Thyroid gland (tissue), 4 donors: ENCODE data around the gene STOM. TPM values are rescaled to one million over a fixed set of nuclear protein-coding genes. Genes with fewer than 3 reads are reported as not detected.

Experiments used
- DNase-seq, 2 donors: peaks; one replicate each; pipeline ENCODE4 v3.0.0-alpha.2; 2019
- H3K27ac ChIP-seq, 3 donors: fragments of 200-600 bp; sonication (generic); 1 replicate in 2 of 3; 2 replicates in 1 of 3; pipeline ENCODE4 v1.5.1; 2016 to 2019; ENCODE audit warnings: mild to moderate bottlenecking in 1 of 3, moderate library complexity in 1 of 3
- H3K27me3 ChIP-seq: fragments of 200-600 bp; sonication (generic); one replicate; pipeline ENCODE4 v1.5.1; 2019
- H3K36me3 ChIP-seq, 2 donors: fragments of 200-600 bp; sonication (generic); one replicate each; pipeline ENCODE4 v1.5.1; 2016 to 2019
- H3K4me1 ChIP-seq, 2 donors: fragments of 200-600 bp; sonication (generic); one replicate each; pipeline ENCODE4 v1.5.1; 2017 to 2019
- H3K4me3 ChIP-seq, 3 donors: fragments of 200-600 bp; sonication (generic); replicated peaks in 1 of 3; 1 replicate in 2 of 3; 2 replicates in 1 of 3; pipeline ENCODE4 v1.5.1; 2016; ENCODE audit warnings: mild to moderate bottlenecking in 1 of 3
- H3K9me3 ChIP-seq: fragments of 200-600 bp; sonication (generic); one replicate; pipeline ENCODE4 v1.5.1; 2017
- POLR2A ChIP-seq, 2 donors: fragments of 450-650 bp; IDR thresholded peaks; one replicate each; pipeline ENCODE4 v1.6.1; 2017; ENCODE audit warnings: antibody characterized with exemption in 2 of 2, mild to moderate bottlenecking in 2 of 2, moderate library complexity in 1 of 2
- WGBS, 2 donors: methylation state at CpG; one replicate each; pipeline ENCODE4 v1.1.5; 2017; 5-methylcytosine and 5-hydroxymethylcytosine counted together
- intact Hi-C: fragments of 100-400 bp; cut with DNase I; formaldehyde crosslinking; loops from one replicate; pipeline ENCODE4 v1.15.1; 2023
- total RNA-seq, 4 donors: library from RNA; depleted of rRNA; stranded (reverse); fragments of >200 nt; gene quantifications; one replicate each; pipeline ENCODE4 v1.2.3, GENCODE V29; 2016
- TF ChIP-seq, protein P1 (sequence below), 6 experiments: fragments of 200-600 bp in 3 of 6; fragments of 450-650 bp in 3 of 6; sonication (generic) in 3 of 6; IDR thresholded peaks; one replicate each; pipeline ENCODE4 v1.5.1; 2016 to 2019; ENCODE audit warnings: antibody characterized with exemption in 6 of 6, mild to moderate bottlenecking in 2 of 6, inconsistent platforms in 1 of 6, moderate library complexity in 1 of 6

Gene STOM
- total RNA-seq, 4 donors from 2014 or later: 104 to 275 (median 142) TPM

DNA sequence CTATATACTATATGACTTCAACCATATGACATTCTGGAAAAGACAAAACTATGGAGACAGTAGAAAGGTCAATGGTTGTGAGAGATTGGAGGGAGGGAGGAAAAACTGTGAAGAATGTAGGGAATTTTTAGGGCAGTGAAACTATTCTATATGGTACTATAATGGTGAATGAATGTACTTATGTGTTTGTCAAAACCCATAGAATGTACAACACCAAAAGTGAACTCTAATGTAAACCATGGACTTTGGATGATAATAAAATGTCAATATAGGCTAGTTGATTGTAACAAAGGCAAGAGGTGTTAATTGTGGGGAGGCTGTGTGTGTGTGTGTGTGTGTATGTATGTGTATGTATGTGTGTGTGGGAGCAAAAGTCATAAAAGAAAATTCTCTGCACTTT, 10.8 kb upstream of the STOM start:
- Histone ChIP-seq H3K27me3 (no peaks in the 10 kb centered on the region), H3K4me3 (no peak overlapping the region), H3K27ac (no peak overlapping the region), H3K9me3 (no peaks in the 10 kb centered on the region), H3K36me3 (no peaks in the 10 kb centered on the region), H3K4me1 (peaks cover 0 to 7% of the 10 kb centered on the region in 2 donors)
- no peak for DNase-seq
- TF ChIP-seq POLR2A (IDR thresholded peaks at IDR 0.05): no peak
- TF ChIP-seq, protein P1, sequence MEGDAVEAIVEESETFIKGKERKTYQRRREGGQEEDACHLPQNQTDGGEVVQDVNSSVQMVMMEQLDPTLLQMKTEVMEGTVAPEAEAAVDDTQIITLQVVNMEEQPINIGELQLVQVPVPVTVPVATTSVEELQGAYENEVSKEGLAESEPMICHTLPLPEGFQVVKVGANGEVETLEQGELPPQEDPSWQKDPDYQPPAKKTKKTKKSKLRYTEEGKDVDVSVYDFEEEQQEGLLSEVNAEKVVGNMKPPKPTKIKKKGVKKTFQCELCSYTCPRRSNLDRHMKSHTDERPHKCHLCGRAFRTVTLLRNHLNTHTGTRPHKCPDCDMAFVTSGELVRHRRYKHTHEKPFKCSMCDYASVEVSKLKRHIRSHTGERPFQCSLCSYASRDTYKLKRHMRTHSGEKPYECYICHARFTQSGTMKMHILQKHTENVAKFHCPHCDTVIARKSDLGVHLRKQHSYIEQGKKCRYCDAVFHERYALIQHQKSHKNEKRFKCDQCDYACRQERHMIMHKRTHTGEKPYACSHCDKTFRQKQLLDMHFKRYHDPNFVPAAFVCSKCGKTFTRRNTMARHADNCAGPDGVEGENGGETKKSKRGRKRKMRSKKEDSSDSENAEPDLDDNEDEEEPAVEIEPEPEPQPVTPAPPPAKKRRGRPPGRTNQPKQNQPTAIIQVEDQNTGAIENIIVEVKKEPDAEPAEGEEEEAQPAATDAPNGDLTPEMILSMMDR (IDR thresholded peaks at IDR 0.05): no peak
- intact Hi-C loops: no loop called here

DNA sequence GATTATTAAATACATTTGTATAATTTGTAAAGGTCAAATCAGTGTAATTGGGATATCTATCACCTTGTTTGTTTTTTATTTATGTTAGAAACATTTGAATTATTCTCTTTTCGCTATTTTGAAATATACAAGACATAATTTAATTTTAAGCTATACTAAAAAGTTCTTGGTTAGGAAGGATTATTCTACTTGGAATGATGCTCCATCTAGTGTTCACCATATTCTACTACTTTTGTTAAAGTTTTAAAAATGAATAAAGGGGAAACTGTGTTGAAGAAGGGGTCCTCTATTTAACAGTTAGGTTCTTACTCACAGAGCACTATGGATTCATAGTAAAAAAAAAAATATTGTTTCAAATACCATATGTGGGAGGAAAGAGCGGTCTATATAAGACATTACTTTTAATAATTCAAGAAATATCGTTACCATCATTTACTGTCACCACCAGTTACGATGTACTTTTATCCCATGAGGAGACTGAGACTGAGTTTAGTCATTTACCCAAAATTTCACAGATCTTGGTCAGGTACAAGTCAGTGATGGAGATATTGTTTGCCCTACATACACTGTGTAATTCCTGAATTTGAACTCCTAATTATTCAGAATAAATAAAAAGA, 6.3 kb upstream of the STOM start:
- Histone ChIP-seq H3K4me3 (no peak overlapping the region), H3K36me3 (no peaks in the 10 kb centered on the region), H3K27me3 (no peaks in the 10 kb centered on the region), H3K9me3 (no peaks in the 10 kb centered on the region), H3K4me1 (peaks cover 0 to 19% of the 10 kb centered on the region in 2 donors), H3K27ac (no peak overlapping the region)
- DNase-seq: no peak
- intact Hi-C loops: no loop called here
- 89% methylated on average over 4 of the region's 4 CpGs for WGBS, 2 donors
- TF ChIP-seq, protein P1 (IDR thresholded peaks at IDR 0.05): peak in 3 of 6 experiments; percentile 41 to 56 (median 50)
- no peak for TF ChIP-seq POLR2A (IDR thresholded peaks at IDR 0.05)

DNA sequence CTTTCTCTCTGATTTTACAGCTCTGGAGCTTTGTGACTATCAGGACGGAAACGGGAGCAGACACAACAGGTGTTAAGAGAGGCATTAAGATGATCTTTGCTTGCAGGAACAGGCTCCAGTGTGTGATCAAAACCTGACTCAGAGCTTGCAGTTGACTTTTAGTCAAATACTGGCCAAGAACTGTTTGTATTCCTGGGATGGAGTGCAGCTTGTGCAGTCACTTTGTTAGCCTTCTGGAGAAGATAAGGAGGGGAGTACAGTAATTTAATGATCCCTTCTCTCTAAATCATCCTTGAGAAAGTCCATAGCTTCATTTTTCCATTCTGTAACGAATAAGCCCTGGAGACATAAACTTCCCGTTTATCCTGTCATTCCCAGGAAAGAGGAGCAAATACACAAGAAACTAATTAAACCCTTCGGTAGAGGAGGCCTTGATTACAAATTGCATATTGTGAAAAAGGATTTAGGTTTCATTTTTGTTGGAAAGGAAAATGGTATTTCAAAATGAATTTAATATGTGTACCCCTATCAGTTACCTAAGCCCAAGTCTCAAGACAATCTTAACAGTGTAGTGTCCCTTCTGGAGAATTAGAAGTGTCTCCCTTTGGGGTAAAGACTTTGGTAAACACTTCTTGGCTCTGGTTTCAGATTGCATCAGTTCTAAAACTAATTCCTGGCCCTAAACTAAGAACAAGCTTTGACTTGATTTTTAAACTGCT, 3.1 kb upstream of the STOM start:
- no peak for DNase-seq
- H3K27ac ChIP-seq: peak overlapping the region in 2 of 3 donors; percentile 54 to 93
- no peak overlapping the region for H3K4me3 ChIP-seq
- H3K9me3 ChIP-seq: no peaks in the 10 kb centered on the region
- intact Hi-C loops: no loop called here
- no peaks in the 10 kb centered on the region for H3K27me3 ChIP-seq
- H3K4me1 ChIP-seq: peaks cover 12 to 29% of the 10 kb centered on the region in 2 donors
- TF ChIP-seq, protein P1 (IDR thresholded peaks at IDR 0.05): no peak
- TF ChIP-seq POLR2A (IDR thresholded peaks at IDR 0.05): no peak
- WGBS, 2 donors: 54 to 55% methylated on average over 5 of the region's 5 CpGs
- H3K36me3 ChIP-seq: no peaks in the 10 kb centered on the region

DNA sequence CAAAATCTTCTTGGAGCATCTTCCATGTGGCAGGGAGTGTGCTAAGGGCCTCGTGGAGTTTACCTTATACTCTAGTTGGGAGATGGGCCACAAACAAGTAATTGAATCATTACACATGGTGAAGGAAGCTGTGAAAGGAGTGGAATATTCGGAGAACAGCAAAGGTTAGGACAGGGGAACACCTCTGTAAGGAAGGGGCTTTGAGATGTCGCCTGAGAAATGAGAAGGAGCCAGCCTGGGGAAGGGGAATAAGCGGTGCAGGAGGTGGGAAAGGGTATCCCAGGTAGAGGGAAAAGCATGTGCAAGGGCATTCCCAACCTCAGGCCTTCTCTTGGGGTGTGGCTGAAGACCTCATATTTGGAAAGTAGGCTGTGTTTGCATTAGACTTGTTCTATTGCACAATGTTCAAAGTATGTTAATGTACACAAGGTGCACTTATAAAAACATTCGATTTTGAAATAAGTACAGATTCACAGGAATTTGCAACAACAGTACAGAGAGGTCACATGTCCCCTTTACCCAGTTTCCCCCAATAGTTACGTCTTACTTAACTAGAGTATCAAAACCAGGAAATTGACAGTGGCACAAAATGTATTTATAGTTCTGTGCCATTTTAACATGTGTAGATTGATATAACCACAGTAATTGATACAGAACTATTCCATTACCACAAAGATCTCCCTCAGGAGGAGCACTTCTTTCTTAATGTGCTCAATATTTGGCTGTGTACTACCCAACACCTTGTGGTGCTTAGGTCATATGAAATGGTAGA, 2.4 kb upstream of the STOM start:
- Histone ChIP-seq H3K9me3 (no peaks in the 10 kb centered on the region), H3K36me3 (no peaks in the 10 kb centered on the region), H3K4me1 (peaks cover 19 to 35% of the 10 kb centered on the region in 2 donors), H3K27me3 (no peaks in the 10 kb centered on the region), H3K27ac (peak overlapping the region; percentile 33 to 93 (median 54)), H3K4me3 (no peak overlapping the region)
- TF ChIP-seq POLR2A (IDR thresholded peaks at IDR 0.05): no peak
- TF ChIP-seq, protein P1 (IDR thresholded peaks at IDR 0.05): no peak
- WGBS, 2 donors: 72 to 76% methylated on average over 6 of the region's 6 CpGs
- DNase-seq: no peak
- intact Hi-C loops: no loop called here
